ENCODE results near the gene RAI1. TPM values are rescaled to one million over a fixed set of nuclear protein-coding genes. Genes with fewer than 3 reads are reported as not detected.
"Not testable (repeated sequence)": the region's sequence is repeated elsewhere in the genome, so short reads cannot be mapped to it uniquely, and the experiment has no call there.

The RAI1 gene
- total RNA-seq = 10.4 and 17.9 TPM in 2 replicates

DNA sequence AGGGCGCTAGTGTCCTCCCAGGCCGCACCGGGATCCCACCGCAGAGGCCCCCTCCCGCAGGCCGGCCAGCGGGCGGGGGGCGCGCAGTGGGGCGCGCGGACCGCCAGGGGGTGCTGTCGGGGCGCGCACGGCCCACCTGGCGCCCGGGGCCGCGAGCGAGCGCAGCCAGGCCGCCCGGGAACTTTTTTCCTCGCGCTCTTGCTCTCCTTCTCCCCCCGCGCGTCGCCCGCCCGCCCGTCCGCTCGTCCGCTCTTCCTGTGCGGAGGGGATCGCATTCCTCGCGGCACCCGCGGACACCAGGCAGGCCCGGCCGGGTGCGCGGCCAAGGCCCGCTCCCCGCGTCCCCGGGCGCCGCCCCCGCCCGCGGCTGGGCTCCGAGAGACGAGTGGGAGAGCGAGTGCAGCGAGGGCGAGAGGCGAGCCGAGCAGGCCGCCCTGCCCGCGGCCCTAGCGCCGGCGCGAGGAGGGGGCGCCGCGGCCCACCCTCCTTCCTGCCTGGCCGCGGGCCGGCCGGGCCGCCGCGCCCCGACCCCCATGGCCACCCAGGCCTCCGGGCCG, at the start of gene RAI1:
RAI1 (plus strand) TSS at position 272 of the 557 bp plus-strand sequence. CDS start 111,491 bp downstream, outside the sequence.
- DNase-seq = peak; percentile 87

- DNase-seq = peak; percentile 28
Measured at GRCh38 chr17:17632690-17633089, 48.6 kb upstream of the RAI1 start.

DNA sequence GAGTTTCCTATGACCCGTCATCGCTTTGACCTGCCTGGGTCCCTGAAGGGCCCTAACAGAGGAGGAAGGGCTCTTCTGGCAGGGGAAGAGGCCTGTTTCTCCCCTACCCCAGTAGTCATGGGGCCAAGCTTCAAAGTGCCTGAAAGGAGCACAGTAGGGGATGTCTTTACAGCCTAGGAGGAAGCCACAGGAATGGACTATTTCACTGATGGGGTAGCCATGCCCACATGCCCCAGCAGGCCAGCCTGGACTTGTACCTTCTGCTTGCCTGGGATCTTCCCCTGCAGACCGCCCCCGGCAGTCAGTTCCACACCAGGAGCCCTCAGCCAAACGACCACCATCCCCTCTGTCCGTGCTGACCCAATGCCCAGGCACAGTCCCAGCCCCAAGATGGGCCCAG, 47.9 kb upstream of the RAI1 start:
- DNase-seq = no peak

GRCh38 chr17:17635126-17635525, 46.1 kb upstream of the RAI1 start:
- DNase-seq = no peak

DNA sequence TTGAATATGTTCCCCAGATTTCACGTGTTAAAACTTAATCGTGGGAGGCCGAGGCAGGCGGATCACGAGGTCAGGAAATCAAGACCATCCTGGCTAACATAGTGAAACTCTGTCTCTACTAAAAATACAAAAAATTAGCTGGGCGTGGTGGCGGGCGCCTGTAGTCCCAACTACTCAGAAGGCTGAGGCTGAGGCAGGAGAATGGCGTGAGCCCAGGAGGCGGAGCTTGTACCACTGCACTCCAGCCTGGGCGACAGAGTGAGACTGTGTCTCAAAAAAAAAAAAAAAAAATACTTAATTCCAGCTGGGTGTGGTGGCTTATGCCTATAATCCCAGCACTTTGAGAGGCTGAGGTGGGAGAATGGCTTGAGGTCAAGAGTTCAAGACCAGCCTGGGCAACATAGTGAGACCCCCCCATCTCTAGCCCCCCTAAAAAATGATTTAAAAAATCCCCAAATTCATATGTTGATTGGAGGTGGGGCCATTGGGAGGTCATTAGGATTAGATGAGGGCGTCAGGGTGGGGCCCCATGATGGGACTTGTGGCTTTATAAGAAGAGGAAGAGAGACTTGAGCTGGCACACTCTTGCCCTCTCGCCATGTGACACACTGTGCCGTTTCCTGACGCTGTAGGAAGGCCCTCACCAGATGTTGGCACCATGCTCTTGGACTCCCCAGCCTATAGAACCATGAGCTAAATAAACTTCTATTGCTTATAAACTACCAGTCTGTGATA, 45.6 kb upstream of the RAI1 start:
- DNase-seq = not testable (repeated sequence)

GRCh38 chr17:17636272-17636885, 44.9 kb upstream of the RAI1 start:
- DNase-seq = no peak

DNA sequence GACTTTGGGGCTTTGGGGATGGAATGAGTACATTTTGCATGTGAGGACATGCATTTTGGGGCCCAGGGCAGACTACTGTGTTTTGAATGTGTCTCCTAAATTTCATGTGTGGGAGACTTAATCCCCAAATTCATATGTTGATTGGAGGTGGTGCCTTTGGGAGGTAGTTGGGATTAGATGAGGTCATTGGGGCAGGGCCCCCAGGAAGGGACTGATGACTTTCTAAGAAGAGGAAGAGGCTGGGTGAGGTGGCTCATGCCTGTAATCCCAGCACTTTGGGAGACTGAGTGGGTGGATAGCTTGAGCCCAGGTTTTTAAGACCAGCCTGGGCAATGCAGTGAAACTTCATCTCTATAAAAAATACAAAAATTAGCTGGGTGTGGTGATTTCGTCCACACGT, 42.8 kb upstream of the RAI1 start:
- no peak for DNase-seq

DNA sequence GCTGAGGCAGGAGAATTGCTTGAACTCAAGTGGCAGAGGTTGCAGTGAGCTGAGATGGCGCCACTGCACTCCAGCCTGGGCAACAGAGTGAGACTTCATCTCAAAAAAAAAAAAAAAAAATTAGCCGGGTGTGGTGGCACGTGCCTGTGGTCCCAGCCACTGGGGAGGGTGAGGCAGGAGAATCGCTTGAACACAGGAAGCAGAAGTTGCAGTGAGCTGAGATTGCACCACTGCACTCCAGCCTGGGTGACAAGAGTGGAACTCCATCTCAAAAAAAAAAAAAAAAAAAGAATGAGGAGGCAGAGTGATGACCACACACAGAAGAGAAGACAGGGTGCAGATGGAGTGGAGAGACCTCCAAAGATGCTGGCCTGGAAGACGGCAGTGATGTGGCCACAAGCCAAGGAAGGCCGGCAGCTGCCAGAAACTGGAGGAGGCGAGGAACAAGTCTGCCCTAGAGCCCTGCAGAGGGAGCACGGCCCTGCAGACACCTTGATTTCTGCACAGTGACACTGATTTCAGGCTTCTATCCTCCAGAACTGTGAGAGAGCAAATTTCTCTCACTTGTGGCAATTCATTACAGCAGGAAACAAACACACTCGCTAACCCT, 41.5 kb upstream of the RAI1 start:
- not testable (repeated sequence) for DNase-seq

DNA sequence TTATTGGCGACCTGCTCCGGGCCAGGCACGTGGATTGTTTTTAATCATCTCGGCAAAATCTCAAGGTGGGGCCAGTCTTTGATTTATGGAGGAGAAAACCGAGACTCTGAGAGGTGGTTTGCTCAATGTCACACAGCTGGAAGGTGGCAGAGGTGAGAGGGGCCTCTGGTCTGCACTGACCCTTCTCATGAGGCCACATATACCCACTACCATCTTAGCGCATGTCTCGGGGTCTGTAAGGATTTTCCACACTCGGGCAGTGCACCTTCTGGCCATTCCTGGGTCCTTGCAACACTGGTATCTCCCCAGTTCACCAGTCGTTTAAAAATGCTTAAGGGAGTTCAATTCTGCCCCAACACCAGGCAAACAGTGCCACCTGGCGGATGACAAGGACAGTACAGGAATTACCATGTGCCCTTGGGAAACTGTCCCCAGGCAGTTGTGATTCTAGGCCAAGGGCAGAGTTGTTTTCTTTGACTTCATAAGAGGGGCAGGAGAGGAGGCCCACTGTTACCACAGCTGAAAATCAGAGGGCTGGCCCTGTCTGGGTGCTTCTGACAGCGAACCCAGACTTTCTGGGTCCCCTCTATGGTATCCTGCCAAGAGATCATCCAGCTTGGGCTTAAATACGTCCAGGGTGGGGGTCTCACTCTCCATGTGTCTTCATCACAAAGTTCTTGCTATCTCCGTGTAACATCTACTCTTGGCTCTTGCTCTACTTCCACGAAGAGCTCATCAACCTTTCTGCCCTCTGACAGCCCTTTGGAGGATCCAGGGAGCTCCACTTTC, 39.4 kb upstream of the RAI1 start:
- peak; percentile 89 for DNase-seq

DNA sequence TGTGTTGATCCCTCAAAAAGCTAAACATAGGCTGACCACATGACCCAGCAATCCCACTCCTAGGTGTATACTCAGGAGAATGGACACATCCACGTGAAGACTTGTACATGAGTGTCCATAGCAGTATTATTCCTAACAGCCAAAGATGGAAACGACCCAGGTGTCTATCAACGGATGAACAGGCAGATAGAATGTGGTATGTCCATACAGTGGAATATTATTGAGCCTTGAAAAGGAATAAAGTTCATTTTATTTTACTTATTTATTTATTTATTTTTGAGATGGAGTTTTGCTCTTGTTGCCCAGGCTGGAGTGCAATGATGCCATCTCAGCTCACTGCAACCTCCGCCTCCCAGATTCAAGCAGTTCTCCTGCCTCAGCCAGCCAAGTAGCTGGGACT, 36.1 kb upstream of the RAI1 start:
- DNase-seq = not testable (repeated sequence)

DNA sequence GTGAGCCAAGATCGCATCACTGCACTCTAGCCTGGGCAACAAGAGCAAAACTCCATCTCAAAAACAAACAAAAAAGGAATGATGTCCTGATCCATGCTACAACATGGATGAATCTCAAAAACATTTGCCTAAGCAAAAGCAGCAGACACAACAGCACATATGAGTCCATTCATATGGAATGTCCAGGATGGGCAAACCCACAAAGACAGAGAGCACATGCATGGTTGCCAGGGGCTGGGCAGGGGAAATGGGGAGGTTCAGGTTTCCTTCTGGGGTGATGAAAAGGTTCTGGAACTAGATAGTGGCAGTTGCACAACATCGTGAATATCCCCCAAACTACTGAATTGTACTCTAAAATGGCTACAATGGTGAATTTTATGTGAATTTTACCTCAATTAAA, 35.3 kb upstream of the RAI1 start:
- no peak for DNase-seq

- DNase-seq = no peak
Measured at GRCh38 chr17:17647524-17648178, 33.6 kb upstream of the RAI1 start.

DNA sequence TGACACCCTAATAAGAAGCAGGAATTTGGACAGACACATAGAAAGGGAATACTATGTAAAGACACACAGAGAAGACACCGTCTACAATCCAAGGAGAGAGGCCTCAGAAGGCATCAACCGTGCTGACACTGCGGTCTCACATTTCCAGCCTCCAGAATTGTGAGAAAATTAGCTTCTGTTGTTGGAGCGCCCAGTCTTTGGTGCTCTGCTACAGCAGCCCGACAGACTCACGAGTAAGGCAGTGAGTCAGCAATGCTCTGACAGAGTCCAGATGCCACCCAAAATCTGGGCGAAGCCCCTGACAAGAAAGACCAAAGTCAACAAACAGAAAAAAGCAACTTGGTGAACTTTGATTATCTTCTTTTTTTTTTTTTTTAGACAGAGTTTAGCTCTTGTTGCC, 32.5 kb upstream of the RAI1 start:
- no peak for DNase-seq

- DNase-seq = no peak
Measured at GRCh38 chr17:17650959-17651358, 30.3 kb upstream of the RAI1 start.

- DNase-seq = no peak
Measured at GRCh38 chr17:17653343-17653742, 27.9 kb upstream of the RAI1 start.

- DNase-seq = no peak
Measured at GRCh38 chr17:17659340-17659739, 21.9 kb upstream of the RAI1 start.

- DNase-seq = no peak
Measured at GRCh38 chr17:17661134-17661533, 20.1 kb upstream of the RAI1 start.

DNA sequence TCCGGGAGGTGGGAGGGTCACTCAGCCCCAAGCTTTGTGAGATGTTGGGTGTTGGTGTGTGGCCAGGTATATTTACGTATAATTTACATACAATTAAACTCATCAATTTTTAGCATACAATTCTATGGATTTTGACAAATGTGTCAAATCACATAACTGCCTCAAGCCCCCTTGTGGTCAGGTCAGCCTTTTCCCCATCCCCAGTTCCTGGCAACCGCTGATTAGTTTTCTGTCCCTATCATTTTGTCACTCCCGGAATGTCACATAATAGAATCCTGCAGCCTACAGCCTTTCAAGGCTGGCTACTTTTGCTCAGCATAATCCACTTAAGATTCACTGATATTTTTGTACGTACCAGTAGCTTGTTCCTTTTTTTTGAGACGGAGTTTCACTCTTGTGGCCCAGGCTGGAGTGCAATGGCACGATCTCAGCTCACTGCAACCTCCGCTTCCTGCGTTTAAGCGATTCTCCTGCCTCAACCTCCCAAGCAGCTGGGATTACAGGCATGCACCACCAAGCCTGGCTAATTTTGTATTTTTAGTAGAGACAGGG, 19.3 kb upstream of the RAI1 start:
- no peak for DNase-seq

DNA sequence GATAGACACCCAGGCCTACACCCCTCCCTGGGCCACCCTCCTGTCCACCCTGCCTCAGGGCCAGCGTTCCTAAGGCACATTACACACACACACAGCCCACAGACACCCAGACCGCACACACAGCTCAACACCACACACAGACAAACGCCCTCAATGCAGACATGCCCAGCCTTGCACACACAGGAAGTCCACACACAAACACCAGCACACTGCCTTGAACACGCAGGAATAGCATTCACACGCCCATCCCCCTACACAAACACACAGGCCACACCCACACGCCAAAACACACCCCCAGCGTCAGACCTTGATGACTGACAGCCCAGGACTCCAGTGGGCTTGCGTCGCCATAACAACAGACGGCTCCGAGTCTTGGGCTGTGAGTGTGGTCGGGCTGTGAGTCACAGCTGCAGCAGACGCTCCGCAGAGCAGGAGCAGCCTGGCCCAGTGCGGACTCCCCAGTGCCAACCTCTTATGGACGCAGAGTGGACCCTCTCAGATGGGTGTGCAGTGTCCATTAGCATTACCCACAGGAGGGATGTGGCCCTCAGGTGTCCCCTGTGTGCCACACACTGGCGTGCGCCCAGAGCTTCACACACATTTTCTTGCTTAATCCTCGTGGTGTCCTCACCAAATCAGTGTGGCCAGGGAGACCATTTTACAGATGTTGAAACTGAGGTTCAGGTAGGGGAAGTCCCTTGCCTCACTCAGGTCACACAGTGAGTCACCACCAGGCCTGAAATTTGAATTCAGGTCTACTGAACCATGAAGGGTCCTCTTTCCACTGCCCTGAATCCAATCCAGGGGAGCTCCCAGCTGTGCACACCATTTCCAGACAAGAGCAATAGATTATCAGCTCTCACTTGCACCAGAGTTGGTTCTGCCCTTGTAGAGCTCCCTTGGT, 17.8 kb upstream of the RAI1 start:
- DNase-seq = peak; percentile 94

DNA sequence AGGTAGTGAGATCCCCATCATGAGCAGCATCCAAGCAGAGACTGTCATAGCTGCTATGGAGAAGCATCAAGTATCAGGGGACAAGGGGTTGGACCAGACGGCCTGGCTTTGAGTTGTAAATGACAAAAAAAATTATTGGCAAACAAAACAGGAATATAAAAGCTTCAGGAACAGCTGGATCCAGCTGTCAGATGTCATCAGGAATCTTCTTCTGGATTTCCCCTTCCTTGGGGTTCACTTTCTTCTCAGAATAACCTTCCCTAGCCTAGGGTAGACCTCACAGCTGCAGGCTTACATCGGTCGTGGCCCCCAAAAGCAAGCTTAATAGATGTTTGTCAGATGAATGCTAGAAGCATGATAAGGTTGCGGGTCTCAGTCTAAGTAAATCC, 17.2 kb upstream of the RAI1 start:
- DNase-seq = no peak

- DNase-seq = no peak
Measured at GRCh38 chr17:17665255-17665654, 16.0 kb upstream of the RAI1 start.

Measured in dermis blood vessel endothelial cell (primary cell).